Muscle layer of colon (tissue), 2 donors: ENCODE results near the gene MRPS5.

ENCODE experiments used
- H3K27ac ChIP-seq: one replicate; pipeline ENCODE4 v1.7.0; 2013; ENCODE audit warnings: low read depth, mild to moderate bottlenecking, low read length, moderate library complexity
- H3K27me3 ChIP-seq, 2 donors: one replicate each; pipeline ENCODE4 v1.7.0; 2013; ENCODE audit warnings: low read length in 2 of 2, mild to moderate bottlenecking in 2 of 2; ENCODE audit not compliant: insufficient read depth in 2 of 2, control insufficient read depth in 1 of 2
- H3K36me3 ChIP-seq: one replicate; pipeline ENCODE4 v1.7.0; 2013; ENCODE audit warnings: mild to moderate bottlenecking, low read length; ENCODE audit not compliant: insufficient read depth
- H3K4me1 ChIP-seq: one replicate; pipeline ENCODE4 v1.7.0; 2013; ENCODE audit warnings: mild to moderate bottlenecking, low read length; ENCODE audit not compliant: insufficient read depth
- H3K4me3 ChIP-seq, 2 donors: one replicate each; pipeline ENCODE4 v1.7.0; 2013; ENCODE audit warnings: low read length in 2 of 2, low read depth in 1 of 2, mild to moderate bottlenecking in 1 of 2, moderate library complexity in 1 of 2
- H3K9ac ChIP-seq: one replicate; pipeline ENCODE4 v1.7.0; 2013; ENCODE audit warnings: low read length
- H3K9me3 ChIP-seq: one replicate; pipeline ENCODE4 v1.7.0; 2013; ENCODE audit warnings: mild to moderate bottlenecking, low read length
- donor health status: abdominal sarcoma.
- donor health status: Adenocarcinoma of cecum.

MRPS5 gene

DNA sequence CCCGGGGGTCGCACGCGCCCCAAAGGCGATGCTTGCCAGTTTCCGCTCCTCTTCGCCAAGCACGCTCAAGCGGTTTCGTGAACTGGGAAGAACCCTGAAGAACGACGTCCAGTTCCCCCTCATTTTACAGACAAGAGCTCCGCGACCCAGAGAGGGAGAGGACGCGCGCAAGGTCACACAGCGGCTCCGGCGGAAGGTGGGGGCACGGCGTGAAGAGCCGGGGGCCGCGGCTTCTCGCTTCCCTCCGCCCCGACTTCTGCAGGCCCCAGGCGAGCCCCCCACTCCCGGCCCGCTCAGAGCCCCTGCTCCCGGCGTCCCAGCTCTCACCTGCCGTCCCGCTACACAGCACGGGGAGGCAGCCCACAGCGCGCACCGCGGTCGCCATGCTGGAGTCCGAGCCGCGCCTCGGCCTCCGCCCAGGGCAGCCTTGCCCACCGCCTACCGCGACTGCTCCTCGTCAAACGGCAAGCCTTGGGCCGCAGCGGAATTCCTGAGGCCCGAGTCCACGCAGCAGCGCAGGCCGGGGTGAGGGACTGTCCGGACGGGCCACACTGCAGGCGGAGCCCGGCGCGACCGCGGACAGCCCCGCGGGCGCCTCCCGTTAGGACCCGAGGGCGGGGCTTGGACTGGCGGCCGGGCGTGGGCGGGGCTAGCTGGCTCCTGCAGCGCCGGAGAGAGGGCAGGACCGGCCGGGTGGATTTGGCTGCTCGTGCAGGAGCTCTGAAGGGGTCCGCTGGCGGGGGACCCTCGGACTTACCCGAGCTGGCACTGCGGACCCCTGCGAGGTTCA, at the start of gene MRPS5:
MRPS5 (minus strand) TSS at position 402 of the 790 bp plus-strand sequence; CDS start at position 385, 17 bp downstream.
- Histone ChIP-seq H3K4me3 (peak within 1 kb of the TSS; percentile 87 to 93), H3K27ac (peak within 1 kb of the TSS; percentile 97), H3K27me3 (no peaks in the 10 kb centered on the region), H3K9ac (peak within 1 kb of the TSS; percentile 76), H3K9me3 (no peaks in the 10 kb centered on the region), H3K36me3 (peaks cover 6% of the 10 kb centered on the region), H3K4me1 (peaks cover 32% of the 10 kb centered on the region)

DNA sequence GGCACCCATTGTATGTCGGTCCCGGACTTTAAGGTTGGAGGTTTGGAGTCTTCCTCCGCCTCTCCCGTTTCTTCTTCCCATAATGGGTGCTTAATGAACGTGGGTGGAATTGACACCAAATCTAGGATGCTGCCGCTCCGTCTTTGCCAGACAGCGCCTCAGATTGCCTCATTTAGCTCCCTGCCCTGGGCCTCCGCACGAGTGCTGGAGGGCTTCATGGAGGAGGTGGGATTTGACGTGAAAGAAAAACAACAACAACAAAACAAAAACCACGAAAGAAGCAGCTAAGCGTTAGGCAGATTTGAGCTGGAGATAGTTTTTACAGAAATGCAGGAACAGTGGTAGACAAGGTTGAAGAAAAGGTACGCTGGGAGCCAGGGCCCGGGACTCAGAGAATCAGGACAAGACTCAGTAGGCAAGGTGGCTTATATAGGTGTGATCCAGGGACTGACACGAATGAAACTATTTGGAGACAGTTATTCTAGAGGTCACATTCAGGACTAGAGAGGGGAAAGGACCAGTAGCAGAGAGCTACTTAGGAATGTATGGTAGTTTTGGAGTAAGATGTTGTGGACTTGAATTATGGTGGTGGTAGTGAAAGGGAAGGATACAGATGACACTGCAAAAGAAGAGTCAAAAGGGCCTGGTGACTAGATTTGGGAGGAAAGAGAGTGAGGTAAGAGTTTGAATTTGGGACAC, 44.6 kb upstream of the MRPS5 start:
- Histone ChIP-seq H3K9ac (peak overlapping the region; percentile 93), H3K4me3 (peak overlapping the region; percentile 57 to 97), H3K27me3 (no peaks in the 10 kb centered on the region), H3K27ac (peak overlapping the region; percentile 91), H3K4me1 (peaks cover 14% of the 10 kb centered on the region), H3K36me3 (no peaks in the 10 kb centered on the region), H3K9me3 (no peaks in the 10 kb centered on the region)

- no peaks in the 10 kb centered on the region for H3K27me3 ChIP-seq
These were observed 43.9 kb upstream of the MRPS5 start, which contains the start of gene ZNF2 for GRCh38 chr2:95165371-95166064. Gene ZNF2 (plus strand): TSS chr2:95165809. CDS start chr2:95176227, 10,418 bp downstream.

GRCh38 chr2:95165030-95165370, 43.4 kb upstream of the MRPS5 start:
- peak overlapping the region; percentile 57 to 97 for H3K4me3 ChIP-seq
- H3K9ac ChIP-seq: peak overlapping the region; percentile 93
- H3K4me1 ChIP-seq: peaks cover 14% of the 10 kb centered on the region
- no peaks in the 10 kb centered on the region for H3K9me3 ChIP-seq
- H3K27ac ChIP-seq: peak overlapping the region; percentile 91
- no peaks in the 10 kb centered on the region for H3K36me3 ChIP-seq
- H3K27me3 ChIP-seq: no peaks in the 10 kb centered on the region

More at GRCh38 chr2:95165371-95166064, 43.9 kb upstream of the MRPS5 start, which contains the start of gene ZNF2:
- no peaks in the 10 kb centered on the region for H3K9me3 ChIP-seq
- H3K36me3 ChIP-seq: no peaks in the 10 kb centered on the region
- peak within 1 kb of the TSS; percentile 57 to 97 for H3K4me3 ChIP-seq
- peaks cover 14% of the 10 kb centered on the region for H3K4me1 ChIP-seq
- peak within 1 kb of the TSS; percentile 93 for H3K9ac ChIP-seq
- peak within 1 kb of the TSS; percentile 91 for H3K27ac ChIP-seq

- Histone ChIP-seq H3K4me1 (peaks cover 13% of the 10 kb centered on the region), H3K9me3 (no peaks in the 10 kb centered on the region), H3K9ac (peak within 1 kb of the TSS; percentile 66), H3K27ac (peak within 1 kb of the TSS; percentile 91), H3K27me3 (no peaks in the 10 kb centered on the region), H3K4me3 (peak within 1 kb of the TSS; percentile 78 to 85), H3K36me3 (peaks cover 16% of the 10 kb centered on the region)
These were observed 38.3 kb upstream of the MRPS5 start, which contains the start of gene ZNF514 for GRCh38 chr2:95159690-95160449. Gene ZNF514 (minus strand): TSS chr2:95159848. CDS start chr2:95153253, 6,595 bp downstream.

GRCh38 chr2:95158891-95159619, 37.4 kb upstream of the MRPS5 start:
- peak overlapping the region; percentile 78 to 85 for H3K4me3 ChIP-seq
- H3K27me3 ChIP-seq: no peaks in the 10 kb centered on the region
- peaks cover 25% of the 10 kb centered on the region for H3K36me3 ChIP-seq
- no peaks in the 10 kb centered on the region for H3K9me3 ChIP-seq
- H3K9ac ChIP-seq: peak overlapping the region; percentile 66
- peaks cover 11% of the 10 kb centered on the region for H3K4me1 ChIP-seq
- H3K27ac ChIP-seq: peak overlapping the region; percentile 74

GRCh38 chr2:95158441-95158840, 36.8 kb upstream of the MRPS5 start:
- H3K27me3 ChIP-seq: no peaks in the 10 kb centered on the region
- H3K27ac ChIP-seq: peak overlapping the region; percentile 74
- H3K9ac ChIP-seq: peak overlapping the region; percentile 66
- H3K4me3 ChIP-seq: peak overlapping the region; percentile 78 to 85
- H3K4me1 ChIP-seq: peaks cover 11% of the 10 kb centered on the region
- H3K36me3 ChIP-seq: peaks cover 31% of the 10 kb centered on the region
- no peaks in the 10 kb centered on the region for H3K9me3 ChIP-seq

GRCh38 chr2:95149397-95149984, 27.9 kb upstream of the MRPS5 start:
- no peaks in the 10 kb centered on the region for H3K27me3 ChIP-seq
- H3K27ac ChIP-seq: no peak overlapping the region
- H3K4me3 ChIP-seq: peak overlapping the region in 1 of 2 donors; percentile 18
- no peak overlapping the region for H3K9ac ChIP-seq
- H3K36me3 ChIP-seq: peaks cover 66% of the 10 kb centered on the region
- no peaks in the 10 kb centered on the region for H3K4me1 ChIP-seq
- H3K9me3 ChIP-seq: peaks cover 43% of the 10 kb centered on the region

- Histone ChIP-seq H3K27ac (no peak overlapping the region), H3K27me3 (no peaks in the 10 kb centered on the region), H3K4me1 (no peaks in the 10 kb centered on the region), H3K36me3 (peaks cover 12% of the 10 kb centered on the region), H3K9me3 (peaks cover 9% of the 10 kb centered on the region), H3K9ac (no peak overlapping the region), H3K4me3 (no peak overlapping the region)
These were observed 22.2 kb upstream of the MRPS5 start for GRCh38 chr2:95143838-95144237.

DNA sequence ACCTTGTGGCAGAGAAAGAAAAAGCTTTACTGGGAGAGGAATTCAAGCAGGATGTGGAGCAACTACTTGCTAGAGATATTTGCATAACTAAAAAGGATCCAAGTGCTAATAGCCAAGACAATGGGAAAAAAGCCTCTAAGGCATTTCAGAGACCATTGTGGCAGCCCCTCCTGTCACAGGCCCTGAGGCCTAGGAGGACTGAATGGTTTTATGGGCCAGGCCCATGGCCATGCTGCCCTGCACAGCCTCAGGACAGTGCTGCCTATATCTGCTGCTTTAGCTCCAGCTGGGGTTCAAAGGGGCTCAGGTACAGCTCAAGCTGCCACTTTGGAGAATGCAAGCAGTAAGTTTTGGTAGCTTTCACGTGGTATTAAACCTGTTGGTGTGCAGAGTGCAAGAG, 17.1 kb upstream of the MRPS5 start:
- Histone ChIP-seq H3K4me1 (no peaks in the 10 kb centered on the region), H3K27me3 (no peaks in the 10 kb centered on the region), H3K9me3 (no peaks in the 10 kb centered on the region), H3K36me3 (no peaks in the 10 kb centered on the region), H3K9ac (no peak overlapping the region), H3K27ac (no peak overlapping the region), H3K4me3 (no peak overlapping the region)
